Muscle layer of colon (tissue), 2 donors: Measurements from ENCODE around the gene FAM168A.

Experiments
- H3K27ac ChIP-seq: one replicate; pipeline ENCODE4 v1.7.0; 2013; ENCODE audit warnings: low read depth, mild to moderate bottlenecking, low read length, moderate library complexity
- H3K27me3 ChIP-seq, 2 donors: one replicate each; pipeline ENCODE4 v1.7.0; 2013; ENCODE audit warnings: low read length in 2 of 2, mild to moderate bottlenecking in 2 of 2; ENCODE audit not compliant: insufficient read depth in 2 of 2, control insufficient read depth in 1 of 2
- H3K36me3 ChIP-seq: one replicate; pipeline ENCODE4 v1.7.0; 2013; ENCODE audit warnings: mild to moderate bottlenecking, low read length; ENCODE audit not compliant: insufficient read depth
- H3K4me1 ChIP-seq: one replicate; pipeline ENCODE4 v1.7.0; 2013; ENCODE audit warnings: mild to moderate bottlenecking, low read length; ENCODE audit not compliant: insufficient read depth
- H3K4me3 ChIP-seq, 2 donors: one replicate each; pipeline ENCODE4 v1.7.0; 2013; ENCODE audit warnings: low read length in 2 of 2, low read depth in 1 of 2, mild to moderate bottlenecking in 1 of 2, moderate library complexity in 1 of 2
- H3K9ac ChIP-seq: one replicate; pipeline ENCODE4 v1.7.0; 2013; ENCODE audit warnings: low read length
- H3K9me3 ChIP-seq: one replicate; pipeline ENCODE4 v1.7.0; 2013; ENCODE audit warnings: mild to moderate bottlenecking, low read length
- donor health status: abdominal sarcoma.
- donor health status: Adenocarcinoma of cecum.

The FAM168A gene

DNA sequence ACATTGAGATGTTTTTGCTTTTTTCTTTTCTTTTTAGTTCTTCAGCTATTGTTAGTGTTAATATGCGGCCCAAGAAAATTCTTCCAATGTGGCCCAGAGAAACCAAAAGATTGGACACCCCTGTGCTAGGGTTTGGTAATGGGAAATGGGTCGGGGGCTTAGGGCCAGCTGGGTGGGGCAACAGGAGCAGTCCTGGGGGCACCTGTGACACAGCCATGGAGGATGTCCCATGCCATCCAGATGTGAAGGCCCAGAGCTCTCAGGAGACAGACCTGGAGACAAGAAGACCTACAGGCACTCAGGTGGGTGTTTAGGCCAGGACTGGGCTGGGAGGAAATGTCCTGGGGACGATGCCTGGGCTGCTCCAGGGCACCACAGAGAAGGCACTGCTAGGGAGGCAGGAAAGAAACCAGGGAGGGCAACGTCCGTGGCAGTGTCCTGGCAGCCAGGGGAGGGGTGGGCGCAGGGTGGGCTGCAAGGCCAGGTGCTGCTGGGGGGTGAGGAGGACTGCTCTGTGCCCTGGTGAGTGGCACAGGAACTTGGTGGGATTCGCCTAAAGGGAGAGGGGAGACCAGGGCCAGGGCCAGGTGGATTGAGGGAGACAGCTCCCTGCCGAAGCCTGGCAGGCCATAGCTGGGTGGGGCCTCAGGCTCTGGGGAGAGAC lies 200.3 kb downstream of the FAM168A start:
- Histone ChIP-seq H3K9me3 (no peaks in the 10 kb centered on the region), H3K27me3 (no peaks in the 10 kb centered on the region), H3K4me1 (no peaks in the 10 kb centered on the region), H3K4me3 (no peak overlapping the region), H3K9ac (no peak overlapping the region), H3K27ac (no peak overlapping the region), H3K36me3 (no peaks in the 10 kb centered on the region)

DNA sequence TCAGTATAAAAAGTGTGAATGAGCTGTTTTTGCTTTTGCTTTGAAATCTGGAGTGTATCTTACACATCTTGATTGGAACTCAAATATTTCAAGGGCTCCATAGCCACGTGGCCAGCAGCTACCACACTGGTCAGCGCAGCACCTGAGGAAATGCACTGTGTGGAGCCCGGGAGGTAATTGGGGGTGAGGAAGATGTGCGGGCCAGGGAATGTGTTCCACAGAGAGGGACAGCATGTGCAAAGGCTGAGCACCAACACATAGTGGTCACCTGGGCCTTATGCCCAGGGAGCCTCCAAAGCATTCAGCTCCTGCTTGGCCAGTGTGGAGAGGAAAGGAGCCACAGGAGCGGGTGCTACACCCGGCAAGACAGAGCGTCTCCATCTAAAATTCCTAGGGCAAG lies 200.9 kb downstream of the FAM168A start:
- Histone ChIP-seq H3K4me1 (no peaks in the 10 kb centered on the region), H3K9me3 (no peaks in the 10 kb centered on the region), H3K4me3 (no peak overlapping the region), H3K27ac (no peak overlapping the region), H3K27me3 (no peaks in the 10 kb centered on the region), H3K9ac (no peak overlapping the region), H3K36me3 (no peaks in the 10 kb centered on the region)

DNA sequence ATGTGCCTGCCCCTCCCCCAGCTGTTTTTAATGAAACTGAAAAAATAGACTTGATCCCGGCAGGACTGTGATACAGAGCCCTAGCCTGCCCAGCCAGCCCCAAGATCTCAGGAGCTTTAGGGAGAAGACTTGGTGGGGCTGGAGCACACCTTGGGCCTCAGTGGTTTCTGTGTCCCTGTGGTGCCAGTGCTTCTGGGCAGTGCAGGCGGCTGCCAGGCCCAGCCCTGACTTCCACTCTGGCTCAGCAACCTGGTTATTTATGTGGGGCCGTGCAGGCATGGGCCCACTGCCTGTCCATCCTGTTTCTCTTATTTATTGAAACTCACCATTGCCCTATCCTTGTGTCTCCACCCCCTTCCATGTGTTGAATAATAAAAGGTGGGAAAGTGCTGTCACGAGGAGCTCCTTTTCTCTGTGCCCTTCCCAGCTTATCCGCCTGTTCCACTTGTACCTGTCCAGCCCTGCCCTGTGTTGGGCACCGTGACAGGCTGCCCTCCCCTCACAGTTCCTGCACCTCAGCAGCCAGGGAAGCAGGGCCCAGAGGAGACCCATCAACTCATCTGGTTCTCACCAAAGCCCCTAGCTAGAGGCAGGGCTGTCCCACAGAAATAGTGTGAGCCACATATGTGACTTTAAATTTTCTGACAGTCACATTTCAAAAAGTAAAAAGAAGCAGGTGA lies 201.5 kb downstream of the FAM168A start:
- Histone ChIP-seq H3K27me3 (no peaks in the 10 kb centered on the region), H3K4me1 (no peaks in the 10 kb centered on the region), H3K9me3 (no peaks in the 10 kb centered on the region), H3K27ac (no peak overlapping the region), H3K4me3 (no peak overlapping the region), H3K9ac (no peak overlapping the region), H3K36me3 (no peaks in the 10 kb centered on the region)

DNA sequence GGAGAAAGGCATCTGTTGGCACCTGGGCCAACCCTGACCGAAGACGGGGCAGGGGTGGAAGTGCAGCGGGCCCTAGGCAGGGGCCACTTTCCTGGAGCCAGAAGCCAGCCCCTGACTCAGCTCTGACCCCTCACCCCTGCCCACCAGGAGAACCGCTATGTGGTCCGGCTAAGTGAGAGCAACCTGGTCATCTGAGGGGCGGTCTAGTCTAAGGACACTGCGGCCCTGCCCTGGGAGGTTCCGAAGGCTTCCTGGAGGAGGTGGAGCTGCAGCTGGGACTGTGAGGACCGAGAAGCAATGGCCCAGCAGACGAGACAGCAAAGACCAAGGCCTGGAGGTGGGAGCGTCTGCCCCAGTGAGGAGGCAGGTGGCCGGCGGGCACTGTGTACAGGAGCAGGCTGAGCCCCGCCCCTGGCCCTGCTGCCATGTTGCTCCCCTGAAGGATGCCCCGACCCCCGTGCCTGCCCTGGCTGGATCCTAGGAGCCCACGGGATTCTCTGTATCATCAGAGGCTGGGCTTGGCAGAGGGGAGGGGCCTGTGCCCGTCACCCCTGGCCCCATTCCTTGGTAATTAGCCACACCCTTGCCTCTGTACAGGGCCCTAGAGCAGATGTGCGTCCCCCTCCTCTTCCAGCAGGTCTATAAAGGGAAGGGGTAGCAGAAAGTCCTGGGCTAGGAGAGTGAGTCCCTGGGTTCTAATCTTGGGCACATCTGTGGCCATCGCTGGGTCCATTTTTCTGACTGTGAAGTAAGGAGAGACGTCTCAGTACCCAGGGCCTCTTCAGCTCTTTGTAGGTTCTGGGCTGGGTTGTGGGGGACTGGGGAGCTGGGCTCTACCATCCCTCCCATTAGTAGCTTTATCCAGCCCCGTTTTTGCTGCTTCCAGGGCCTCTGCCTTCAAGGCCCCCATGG lies 202.4 kb downstream of the FAM168A start:
- H3K9ac ChIP-seq, result no peak overlapping the region

DNA sequence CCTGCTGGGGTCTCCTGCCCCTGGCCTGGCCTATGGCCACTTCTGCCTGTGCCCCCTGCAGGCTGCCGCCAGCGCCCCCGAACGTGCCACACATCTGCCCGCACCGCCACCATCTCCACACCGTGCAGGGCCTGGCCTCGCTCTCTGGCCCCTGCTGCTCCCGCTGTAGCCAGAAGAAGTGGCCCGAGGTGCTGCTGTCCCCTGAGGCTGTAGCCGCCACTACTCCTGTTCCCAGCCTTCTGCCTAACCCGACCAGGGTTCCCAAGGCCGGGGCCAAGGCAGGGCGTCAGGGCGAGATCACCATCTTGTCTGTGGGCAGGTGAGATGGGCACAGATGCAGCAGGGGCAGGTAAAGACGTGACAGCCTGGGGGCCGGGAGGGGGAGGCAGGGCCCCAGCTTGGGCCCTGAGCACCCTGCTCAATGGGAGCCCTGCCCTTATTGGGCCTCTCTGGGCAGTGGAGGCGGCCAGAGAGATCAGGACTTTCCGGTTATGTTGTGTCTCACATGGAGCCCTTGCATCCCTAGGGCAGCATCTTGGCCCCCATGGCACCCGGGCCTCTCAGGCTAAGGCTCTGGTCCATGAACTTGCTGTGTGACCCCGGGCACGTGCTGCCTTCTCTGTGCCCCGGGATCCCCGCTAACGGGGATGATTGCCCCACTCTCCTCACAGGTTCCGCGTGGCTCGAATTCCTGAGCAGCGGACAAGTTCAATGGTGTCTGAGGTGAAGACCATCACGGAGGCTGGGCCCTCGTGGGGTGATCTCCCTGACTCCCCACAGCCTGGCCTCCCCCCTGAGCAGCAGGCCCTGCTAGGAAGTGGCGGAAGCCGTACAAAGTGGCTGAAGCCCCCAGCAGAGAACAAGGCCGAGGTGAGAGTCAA lies 203.3 kb downstream of the FAM168A start:
- no peaks in the 10 kb centered on the region for H3K9me3 ChIP-seq
- H3K4me3 ChIP-seq, result no peak overlapping the region
- no peaks in the 10 kb centered on the region for H3K36me3 ChIP-seq
- H3K4me1 ChIP-seq, result no peaks in the 10 kb centered on the region
- H3K9ac ChIP-seq, result no peak overlapping the region
- H3K27me3 ChIP-seq, result no peaks in the 10 kb centered on the region
- H3K27ac ChIP-seq, result no peak overlapping the region

More for the DNA sequence above, 202.4 kb downstream of the FAM168A start:
- Histone ChIP-seq H3K36me3 (no peaks in the 10 kb centered on the region), H3K27ac (no peak overlapping the region), H3K4me1 (no peaks in the 10 kb centered on the region), H3K27me3 (no peaks in the 10 kb centered on the region), H3K9me3 (no peaks in the 10 kb centered on the region), H3K4me3 (no peak overlapping the region)

DNA sequence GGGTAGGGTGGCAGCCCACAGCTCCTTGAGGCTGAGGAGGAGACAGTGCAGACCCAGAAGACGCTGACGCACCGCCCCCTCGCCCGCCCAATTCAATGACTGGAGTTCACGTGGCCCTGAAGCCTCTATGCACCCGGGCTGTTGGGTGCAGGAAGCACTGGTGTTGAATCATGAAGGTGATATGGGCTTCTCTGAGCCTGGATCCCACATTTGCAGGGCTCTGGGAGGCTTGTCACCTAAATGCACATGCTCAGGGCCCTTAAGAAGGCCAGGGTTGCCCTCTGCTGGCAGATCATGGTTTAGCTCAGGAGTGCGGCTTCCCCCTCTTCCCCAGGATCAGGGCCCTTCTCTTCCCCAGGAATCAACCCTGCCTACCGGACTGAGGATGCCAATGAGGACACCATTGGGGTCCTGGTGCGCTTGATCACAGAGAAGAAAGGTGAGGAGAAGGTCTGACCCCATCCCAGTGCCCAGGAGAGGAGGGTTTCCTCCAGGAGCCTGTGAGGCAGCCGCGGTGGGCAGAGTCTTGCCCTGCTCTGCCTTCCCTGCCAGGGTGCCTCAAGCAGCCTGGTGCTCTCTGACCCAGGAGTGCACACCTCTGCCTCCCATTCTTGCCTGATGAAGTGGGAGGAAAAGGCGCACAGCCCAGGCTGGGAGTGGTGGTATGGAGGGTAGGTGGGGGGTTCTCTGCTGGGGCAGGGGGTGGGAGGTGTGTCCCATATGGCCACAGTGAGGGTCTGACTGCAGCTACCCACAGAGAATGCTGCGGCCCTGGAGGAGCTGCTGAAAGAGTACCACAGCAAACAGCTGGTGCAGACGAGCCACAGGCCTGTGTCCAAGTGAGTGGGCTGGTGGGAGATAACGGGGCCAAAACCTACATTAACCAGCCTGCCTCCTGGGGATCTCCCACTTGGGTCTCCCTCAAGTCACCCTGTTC lies 204.2 kb downstream of the FAM168A start:
- Histone ChIP-seq H3K27me3 (no peaks in the 10 kb centered on the region), H3K4me1 (no peaks in the 10 kb centered on the region), H3K9me3 (no peaks in the 10 kb centered on the region), H3K4me3 (no peak overlapping the region), H3K9ac (no peak overlapping the region), H3K36me3 (no peaks in the 10 kb centered on the region), H3K27ac (no peak overlapping the region)

DNA sequence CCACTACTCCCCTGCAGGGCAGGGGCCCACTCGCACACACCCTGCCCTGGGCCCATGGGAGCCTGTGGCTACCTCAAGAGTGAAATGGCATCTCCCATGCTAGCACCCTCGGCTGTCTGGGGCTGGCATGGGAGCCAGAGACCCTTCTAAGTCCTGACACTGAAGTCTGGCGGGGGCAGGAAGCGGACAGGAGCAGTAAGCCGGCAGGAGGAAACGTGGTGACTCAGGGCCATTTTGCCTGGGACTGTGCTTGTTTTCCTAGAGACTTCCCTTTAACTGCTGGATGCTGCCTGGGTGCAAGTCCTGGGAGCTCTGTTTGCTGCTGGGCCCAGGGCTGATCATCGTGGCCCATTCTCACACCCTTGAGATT lies 204.9 kb downstream of the FAM168A start:
- H3K36me3 ChIP-seq, result no peaks in the 10 kb centered on the region
- no peak overlapping the region for H3K27ac ChIP-seq
- H3K4me1 ChIP-seq, result no peaks in the 10 kb centered on the region
- H3K9ac ChIP-seq, result no peak overlapping the region
- no peaks in the 10 kb centered on the region for H3K9me3 ChIP-seq
- no peaks in the 10 kb centered on the region for H3K27me3 ChIP-seq
- H3K4me3 ChIP-seq, result no peak overlapping the region

DNA sequence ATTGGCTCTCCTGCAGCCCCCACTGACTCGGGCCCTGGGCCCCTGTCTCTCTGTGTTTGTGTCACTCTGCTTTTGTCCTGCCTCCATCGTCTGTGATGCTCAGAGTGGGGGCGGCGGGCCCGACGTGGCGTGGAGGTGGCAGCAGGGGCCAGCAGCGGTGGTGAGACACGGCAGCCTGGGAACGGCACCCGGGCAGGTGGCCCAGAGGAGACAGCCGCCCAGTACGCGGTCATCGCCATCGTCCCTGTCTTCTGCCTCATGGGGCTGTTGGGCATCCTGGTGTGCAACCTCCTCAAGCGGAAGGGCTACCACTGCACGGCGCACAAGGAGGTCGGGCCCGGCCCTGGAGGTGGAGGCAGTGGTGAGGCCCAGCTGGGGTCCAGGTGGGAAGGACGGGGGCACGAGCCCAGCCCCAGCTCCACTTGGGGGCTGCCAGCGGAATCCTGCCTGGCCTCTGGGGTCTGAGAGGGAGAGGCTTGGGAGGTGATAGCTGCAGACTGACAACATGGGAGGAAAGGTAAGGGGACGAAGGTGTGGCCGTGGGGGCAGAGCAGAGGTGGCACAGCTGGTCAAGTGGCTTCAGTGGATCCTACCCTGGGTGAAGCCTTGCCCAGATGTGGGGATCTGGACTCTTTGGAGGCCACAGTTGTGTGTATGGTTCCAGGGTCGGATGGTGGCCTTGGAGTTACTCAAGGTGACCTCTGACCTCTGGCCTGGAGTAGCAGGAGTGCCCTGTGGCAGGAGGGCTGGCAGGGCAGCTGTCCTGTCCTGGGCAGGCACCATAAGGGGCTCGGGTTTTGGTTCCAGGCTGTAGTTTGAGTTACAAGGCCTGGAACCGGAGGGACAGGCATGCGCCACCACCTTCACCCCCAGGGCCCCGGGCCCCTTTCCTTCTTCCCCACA lies 205.6 kb downstream of the FAM168A start:
- no peaks in the 10 kb centered on the region for H3K9me3 ChIP-seq
- H3K36me3 ChIP-seq, result no peaks in the 10 kb centered on the region
- H3K27me3 ChIP-seq, result no peaks in the 10 kb centered on the region
- no peak overlapping the region for H3K4me3 ChIP-seq
- no peaks in the 10 kb centered on the region for H3K4me1 ChIP-seq
- H3K27ac ChIP-seq, result no peak overlapping the region
- no peak overlapping the region for H3K9ac ChIP-seq

DNA sequence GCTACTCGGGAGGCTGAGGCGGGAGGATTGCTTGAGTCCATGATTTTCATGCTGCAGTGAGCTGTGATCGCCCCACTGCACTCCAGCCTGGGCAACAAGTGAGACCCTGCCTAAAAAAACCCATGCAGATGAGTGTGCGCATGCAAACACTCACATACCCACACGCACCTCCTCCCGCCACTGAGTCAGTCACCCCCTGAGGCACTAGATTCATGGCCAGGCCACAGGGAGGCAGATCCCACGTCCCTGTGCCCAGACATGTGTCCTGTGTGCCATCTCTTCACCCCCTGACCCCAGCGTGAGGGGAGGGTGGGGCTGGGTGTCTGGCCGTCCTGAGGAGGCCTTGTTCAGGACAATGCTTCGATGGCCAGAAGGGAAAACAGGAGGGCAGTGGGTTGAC lies 206.2 kb downstream of the FAM168A start:
- Histone ChIP-seq H3K36me3 (no peaks in the 10 kb centered on the region), H3K27ac (no peak overlapping the region), H3K9ac (no peak overlapping the region), H3K4me3 (no peak overlapping the region), H3K27me3 (no peaks in the 10 kb centered on the region), H3K4me1 (no peaks in the 10 kb centered on the region), H3K9me3 (no peaks in the 10 kb centered on the region)
